ENCODE data around the gene NKD2.

Gene NKD2

DNA sequence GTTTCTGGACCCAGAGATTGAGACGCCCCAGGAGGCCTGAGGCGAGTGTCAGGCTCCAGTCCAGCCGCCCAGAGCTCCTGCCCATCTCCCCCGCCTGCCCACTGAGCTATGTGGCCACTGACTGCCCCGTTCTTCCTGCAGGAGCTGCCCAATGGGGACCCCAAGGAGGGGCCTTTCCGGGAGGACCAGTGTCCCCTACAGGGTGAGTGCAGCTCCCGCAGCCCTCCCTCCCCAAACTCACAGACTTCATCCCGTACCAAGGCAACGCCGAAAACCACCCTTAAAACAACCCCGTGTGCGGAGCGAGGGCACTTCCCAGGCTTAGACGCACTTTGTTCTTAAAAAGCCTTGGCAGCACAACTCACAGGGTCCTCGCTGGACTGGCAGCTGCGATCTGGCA, 23.4 kb downstream of the NKD2 start:
- DNase-seq: no peak

- no peak for DNase-seq
Observed at GRCh38 chr5:1032551-1033027, 24.0 kb downstream of the NKD2 start.

DNA sequence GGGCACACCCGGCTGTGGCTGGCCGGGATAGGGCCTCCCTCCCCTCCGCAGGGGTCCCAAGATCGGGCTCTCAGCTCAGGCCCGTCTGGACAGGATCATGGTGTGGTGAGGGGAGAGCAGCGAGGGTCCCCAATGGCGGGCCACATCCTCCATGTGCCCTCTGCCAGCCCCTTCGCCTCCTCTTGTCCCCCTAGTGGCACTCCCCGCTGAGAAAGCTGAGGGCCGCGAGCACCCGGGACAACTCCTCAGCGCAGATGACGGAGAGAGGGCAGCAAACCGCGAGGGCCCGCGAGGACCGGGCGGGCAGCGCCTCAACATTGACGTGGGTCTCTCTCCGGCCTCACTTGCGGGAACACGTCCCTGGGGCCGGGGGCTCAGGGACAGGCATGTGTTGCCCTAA, 24.6 kb downstream of the NKD2 start:
- DNase-seq: no peak

DNA sequence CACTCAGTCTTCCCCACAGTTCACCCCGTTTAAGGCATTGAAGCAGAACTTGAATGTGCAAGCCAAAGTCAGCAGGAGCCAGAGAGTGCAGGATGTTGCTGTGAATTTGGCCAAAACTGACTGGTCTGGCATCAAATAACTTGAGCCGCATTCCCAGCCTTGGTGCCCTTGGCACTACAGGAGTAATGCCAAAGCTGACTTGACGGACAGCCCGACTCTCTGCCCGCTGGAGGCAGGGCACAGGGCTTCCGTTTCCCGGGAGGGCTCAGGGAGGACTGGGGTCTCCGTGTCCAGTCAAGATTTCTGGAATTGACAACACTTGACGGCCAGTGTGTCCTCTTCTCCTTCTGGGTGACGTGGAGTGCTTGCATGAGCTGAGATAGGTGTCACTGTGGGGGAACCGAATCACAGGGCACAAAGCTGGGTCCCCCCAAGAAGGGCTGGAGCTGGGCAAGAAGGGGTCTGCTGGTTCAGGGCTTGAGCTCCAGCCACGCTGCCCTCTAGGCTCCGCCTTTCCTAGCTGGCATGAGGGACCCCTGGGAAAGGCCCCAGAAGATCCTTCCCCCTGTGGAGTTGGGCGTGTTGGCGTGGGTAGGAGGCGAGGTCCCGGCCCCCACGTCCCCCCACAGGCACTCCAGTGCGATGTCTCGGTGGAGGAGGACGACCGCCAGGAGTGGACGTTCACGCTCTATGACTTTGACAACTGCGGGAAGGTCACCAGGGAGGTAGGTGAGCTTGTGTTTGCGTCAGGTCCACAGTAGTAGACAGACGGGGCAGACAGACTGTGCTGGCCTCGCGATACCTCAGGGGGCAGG, 25.2 kb downstream of the NKD2 start:
- no peak for DNase-seq

- no peak for DNase-seq
Observed at GRCh38 chr5:1034421-1034905, 25.9 kb downstream of the NKD2 start.

DNA sequence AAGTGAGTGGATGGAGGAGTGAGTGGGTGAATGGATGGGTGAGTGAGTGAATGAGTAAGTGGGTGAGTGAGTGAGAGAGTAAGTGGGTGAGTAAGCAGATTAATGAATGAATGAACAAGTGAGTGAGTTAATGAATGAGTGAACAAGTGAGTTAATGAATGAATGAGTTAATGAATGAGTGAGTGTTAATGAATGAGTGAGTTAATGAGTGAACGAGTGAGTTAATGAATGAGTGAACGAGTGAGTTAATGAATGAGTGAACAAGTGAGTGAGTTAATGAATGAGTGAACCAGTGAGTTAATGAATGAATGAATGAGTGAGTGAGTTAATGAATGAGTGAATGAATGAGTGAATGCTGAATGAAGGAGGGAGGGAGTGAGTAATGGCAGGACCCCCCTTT, 26.4 kb downstream of the NKD2 start:
- no peak for DNase-seq

GRCh38 chr5:1035421-1036405, 27.1 kb downstream of the NKD2 start:
- DNase-seq: no peak

GRCh38 chr5:1036504-1037122, 28.0 kb downstream of the NKD2 start:
- DNase-seq: no peak

GRCh38 chr5:1037123-1037670, 28.6 kb downstream of the NKD2 start:
- DNase-seq: no peak

DNA sequence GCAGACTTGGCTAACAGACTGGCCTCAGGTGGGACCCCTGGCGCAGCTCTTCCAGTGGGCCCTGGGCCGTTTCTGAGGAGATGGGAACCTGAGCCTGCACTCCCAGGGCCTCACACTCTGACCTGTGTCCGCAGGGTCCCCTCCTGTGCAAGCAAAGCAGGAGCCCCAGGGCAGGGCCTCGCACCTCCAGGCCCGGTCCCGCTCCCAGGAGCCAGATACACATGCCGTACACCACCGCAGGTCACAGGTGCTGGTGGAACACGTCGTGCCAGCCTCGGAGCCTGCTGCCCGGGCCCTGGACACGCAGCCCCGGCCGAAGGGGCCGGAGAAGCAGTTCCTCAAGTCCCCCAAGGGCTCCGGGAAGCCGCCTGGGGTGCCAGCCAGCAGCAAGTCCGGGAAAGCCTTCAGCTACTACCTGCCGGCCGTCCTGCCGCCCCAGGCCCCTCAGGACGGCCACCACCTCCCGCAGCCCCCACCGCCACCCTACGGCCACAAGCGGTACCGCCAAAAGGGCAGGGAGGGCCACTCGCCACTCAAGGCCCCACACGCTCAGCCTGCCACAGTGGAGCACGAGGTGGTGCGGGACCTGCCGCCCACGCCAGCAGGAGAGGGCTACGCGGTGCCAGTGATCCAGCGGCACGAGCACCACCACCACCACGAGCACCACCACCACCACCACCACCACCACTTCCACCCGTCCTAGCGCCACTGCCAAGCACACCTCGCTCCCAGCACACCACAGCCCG, 29.2 kb downstream of the NKD2 start:
- no peak for DNase-seq

- no peak for DNase-seq
Observed at GRCh38 chr5:1038417-1039209, 30.0 kb downstream of the NKD2 start.

- DNase-seq: no peak
Observed at GRCh38 chr5:1039210-1039548, 30.6 kb downstream of the NKD2 start.

DNA sequence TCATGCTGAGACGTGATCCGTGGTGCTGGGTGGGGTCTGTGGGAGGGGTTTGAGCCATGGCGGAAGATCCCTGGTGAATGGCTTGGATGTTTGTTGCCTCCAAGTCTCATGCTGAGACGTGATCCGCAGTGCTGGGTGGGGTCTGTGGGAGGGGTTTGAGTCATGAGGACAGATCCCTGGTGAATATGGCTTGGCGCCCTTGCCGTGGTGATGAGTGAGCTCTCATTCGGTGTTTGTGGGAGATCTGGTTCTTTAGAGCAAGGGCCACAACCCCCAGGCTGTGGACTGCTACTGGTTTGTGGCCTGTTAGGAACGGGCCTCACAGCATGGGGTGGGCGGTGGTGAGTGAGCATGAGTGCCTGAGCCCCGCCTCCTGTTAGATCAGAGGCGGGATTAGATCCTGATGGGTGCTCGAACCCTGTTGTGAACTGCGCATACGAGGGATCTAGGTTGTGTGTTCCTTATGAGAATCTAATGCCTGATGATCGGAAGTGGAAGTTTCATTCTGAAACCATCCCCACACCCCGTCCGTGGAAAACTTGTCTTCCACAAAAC, 31.2 kb downstream of the NKD2 start:
- DNase-seq: no peak

- DNase-seq: no peak
Observed at GRCh38 chr5:1040571-1040970, 32.0 kb downstream of the NKD2 start.

DNA sequence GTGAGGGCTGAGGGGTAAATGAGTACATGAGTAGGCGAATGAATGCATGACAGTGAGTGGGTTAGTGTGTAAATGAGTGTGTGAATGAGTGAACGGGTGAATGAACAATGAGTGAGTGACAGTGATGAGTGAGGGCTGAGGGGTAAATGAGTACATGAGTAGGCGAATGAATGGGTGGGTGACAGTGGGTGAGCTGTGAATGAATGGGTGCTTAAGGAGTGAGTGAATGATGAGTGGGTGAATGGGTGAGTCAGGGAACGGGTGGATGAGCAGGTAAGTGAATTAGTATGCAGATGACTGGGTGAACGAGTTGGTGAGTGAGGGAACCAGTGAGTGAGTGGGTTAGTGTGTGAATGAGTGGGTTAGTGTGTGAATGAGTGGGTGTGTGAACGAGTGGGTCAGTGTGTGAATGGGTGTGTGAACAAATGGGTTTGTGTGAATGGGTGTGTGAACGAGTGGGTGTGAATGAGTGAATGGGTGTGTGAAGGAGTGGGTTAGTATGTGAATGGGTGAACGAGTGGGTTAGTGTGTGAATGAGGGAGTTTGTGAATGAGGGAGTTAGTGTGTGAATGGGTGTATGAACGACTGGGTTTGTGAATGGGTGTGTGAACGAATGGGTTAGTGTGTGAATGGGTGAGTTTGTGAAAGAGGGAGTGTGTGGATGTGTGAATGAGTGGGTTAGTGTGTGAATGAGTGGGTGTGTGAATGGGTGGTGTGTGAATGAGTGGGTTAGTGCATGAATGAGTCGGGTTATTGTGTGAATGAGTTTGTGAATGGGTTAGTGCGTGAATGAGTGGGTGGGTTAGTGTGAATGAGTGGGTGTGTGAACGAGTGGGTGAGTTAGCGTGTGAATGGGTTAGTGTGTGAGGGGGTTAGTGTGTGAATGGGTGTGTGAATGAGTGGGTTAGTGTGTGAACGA, 32.9 kb downstream of the NKD2 start:
- no peak for DNase-seq

- no peak for DNase-seq
Observed at GRCh38 chr5:1042626-1043025, 34.0 kb downstream of the NKD2 start.

DNA sequence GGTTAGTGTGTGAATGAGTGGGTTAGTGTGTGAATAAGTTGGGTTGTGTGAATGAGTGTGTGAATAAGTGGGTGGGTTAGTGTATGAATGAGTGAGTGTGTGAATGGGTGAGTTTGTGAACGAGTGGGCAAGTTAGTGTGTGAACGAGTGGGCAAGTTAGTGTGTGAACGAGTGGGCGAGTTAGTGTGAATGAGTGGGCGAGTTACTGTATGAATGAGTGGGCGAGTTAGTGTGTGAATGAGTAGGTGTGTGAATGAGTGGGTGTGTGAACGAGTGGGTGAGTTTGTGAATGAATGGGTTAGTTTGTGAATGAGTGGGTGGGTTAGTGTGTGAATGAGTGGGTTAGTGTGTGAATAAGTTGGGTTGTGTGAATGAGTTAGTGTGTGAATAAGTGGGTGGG, 34.7 kb downstream of the NKD2 start:
- DNase-seq: no peak

GRCh38 chr5:1044117-1044516, 35.5 kb downstream of the NKD2 start:
- no peak for DNase-seq

- no peak for DNase-seq
Observed at GRCh38 chr5:1045960-1046560, 37.5 kb downstream of the NKD2 start.

All from T1000 (cell line).